ENCODE data around the gene SCARB2.

SCARB2 gene

GRCh38 chr4:76219299-76220055, 5.9 kb upstream of the SCARB2 start:
- no peak for DNase-seq

GRCh38 chr4:76216975-76217814, 3.6 kb upstream of the SCARB2 start:
- DNase-seq = no peak

- no peak for DNase-seq
Measured at GRCh38 chr4:76216524-76216923, 2.9 kb upstream of the SCARB2 start.

- no peak for DNase-seq
Measured at GRCh38 chr4:76215077-76215476, 1.5 kb upstream of the SCARB2 start.

- no peak for DNase-seq
Measured at GRCh38 chr4:76214177-76214675, 602 bp upstream of the SCARB2 start.

GRCh38 chr4:76212851-76213414, 691 bp downstream of the SCARB2 start:
- no peak for DNase-seq

GRCh38 chr4:76211769-76212708, 1.6 kb downstream of the SCARB2 start:
- DNase-seq = no peak

GRCh38 chr4:76210452-76210851, 3.2 kb downstream of the SCARB2 start:
- no peak for DNase-seq

- no peak for DNase-seq
Measured at GRCh38 chr4:76209881-76210280, 3.7 kb downstream of the SCARB2 start.

- DNase-seq = peak in 1 of 2 experiments; percentile 64
Measured at GRCh38 chr4:76208005-76208765, 5.4 kb downstream of the SCARB2 start.

- DNase-seq = peak; percentile 18 to 41
Measured at GRCh38 chr4:76207549-76207948, 6.1 kb downstream of the SCARB2 start.

- DNase-seq = peak in 1 of 2 experiments; percentile 22
Measured at GRCh38 chr4:76206222-76206942, 7.2 kb downstream of the SCARB2 start.

- DNase-seq = peak in 1 of 2 experiments; percentile 28
Measured at GRCh38 chr4:76205476-76205875, 8.1 kb downstream of the SCARB2 start.

- no peak for DNase-seq
Measured at GRCh38 chr4:76204936-76205335, 8.7 kb downstream of the SCARB2 start.

GRCh38 chr4:76203541-76203940, 10.1 kb downstream of the SCARB2 start:
- peak in 1 of 2 experiments; percentile 23 for DNase-seq

GRCh38 chr4:76201276-76201675, 12.3 kb downstream of the SCARB2 start:
- peak; percentile 69 to 80 for DNase-seq

- peak in 1 of 2 experiments; percentile 48 for DNase-seq
Measured at GRCh38 chr4:76200771-76201231, 12.8 kb downstream of the SCARB2 start.

GRCh38 chr4:76199664-76200211, 13.9 kb downstream of the SCARB2 start:
- DNase-seq = peak in 1 of 2 experiments; percentile 50

- DNase-seq = peak; percentile 85 to 91
Measured at GRCh38 chr4:76198411-76199237, 15.0 kb downstream of the SCARB2 start.

Data from NCI-H446 (cell line).